GM12875 (cell line): ENCODE measurements around the gene PDLIM4.

Source experiments
- H3K4me3 ChIP-seq: one replicate; pipeline ENCODE4 v1.5.1; 2011; ENCODE audit warnings: low read depth, low read length, control low read depth
- CTCF ChIP-seq: IDR thresholded peaks from 2 replicates; pipeline ENCODE4 v1.5.1; 2011; ENCODE audit warnings: low read depth, mild to moderate bottlenecking, control low read depth, inconsistent platforms, low read length, moderate library complexity, borderline replicate concordance; ENCODE audit not compliant: insufficient read depth

The PDLIM4 gene

GRCh38 chr5:132257131-132258101 is at the start of gene PDLIM4:
Gene PDLIM4, plus strand, starts transcription at chr5:132257696. Its CDS starts 39 bp downstream, at chr5:132257735.
- no peak within 1 kb of the TSS for H3K4me3 ChIP-seq
- no peak for TF ChIP-seq CTCF

GRCh38 chr5:132207778-132208177 is 49.7 kb upstream of the PDLIM4 start:
- TF ChIP-seq CTCF, result no peak
- H3K4me3 ChIP-seq, result no peak overlapping the region

GRCh38 chr5:132209131-132209530 is 48.4 kb upstream of the PDLIM4 start:
- TF ChIP-seq CTCF, result no peak
- no peak overlapping the region for H3K4me3 ChIP-seq

- no peak overlapping the region for H3K4me3 ChIP-seq
- no peak for TF ChIP-seq CTCF
These were observed 47.5 kb upstream of the PDLIM4 start for GRCh38 chr5:132209901-132210545.

- no peak for TF ChIP-seq CTCF
- H3K4me3 ChIP-seq, result no peak overlapping the region
These were observed 46.6 kb upstream of the PDLIM4 start for GRCh38 chr5:132210944-132211343.

GRCh38 chr5:132211787-132212186 is 45.7 kb upstream of the PDLIM4 start:
- TF ChIP-seq CTCF, result no peak
- H3K4me3 ChIP-seq, result no peak overlapping the region
